ENCODE results near the gene DVL3.
"Not testable (repeated sequence)": the region's sequence is repeated elsewhere in the genome, so short reads cannot be mapped to it uniquely, and the experiment has no call there.

The DVL3 gene

DNA sequence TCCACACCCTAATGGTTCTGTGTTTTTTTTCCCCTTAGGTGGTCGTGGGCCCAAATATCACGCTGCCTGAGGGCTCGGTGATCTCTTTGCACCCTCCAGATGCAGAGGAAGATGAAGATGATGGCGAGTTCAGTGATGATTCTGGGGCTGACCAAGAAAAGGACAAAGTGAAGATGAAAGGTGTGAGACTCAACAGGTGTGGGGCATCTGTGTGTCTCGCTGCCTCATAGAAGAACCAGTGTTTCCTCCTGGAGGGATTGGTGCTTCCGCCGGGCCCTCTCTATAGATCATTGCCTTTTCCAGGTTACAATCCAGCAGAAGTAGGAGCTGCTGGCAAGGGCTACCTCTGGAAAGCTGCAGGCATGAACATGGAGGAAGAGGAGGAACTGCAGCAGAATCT, 13.0 kb upstream of the DVL3 start:
- Mint-ChIP-seq H3K4me3 (no peak overlapping the region), H3K9me3 (no peaks in the 10 kb centered on the region), H3K27me3 (no peaks in the 10 kb centered on the region), H3K4me1 (ENCODE audit: low read depth in 2 of 2) (peaks cover 6 to 7% of the 10 kb centered on the region in 2 donors), H3K36me3 (ENCODE audit: insufficient read depth) (peaks cover 53% of the 10 kb centered on the region), H3K27ac (peak overlapping the region; percentile 17 to 70)
- ATAC-seq (replicated peaks) (no peak), DNase-seq (no peak)

DNA sequence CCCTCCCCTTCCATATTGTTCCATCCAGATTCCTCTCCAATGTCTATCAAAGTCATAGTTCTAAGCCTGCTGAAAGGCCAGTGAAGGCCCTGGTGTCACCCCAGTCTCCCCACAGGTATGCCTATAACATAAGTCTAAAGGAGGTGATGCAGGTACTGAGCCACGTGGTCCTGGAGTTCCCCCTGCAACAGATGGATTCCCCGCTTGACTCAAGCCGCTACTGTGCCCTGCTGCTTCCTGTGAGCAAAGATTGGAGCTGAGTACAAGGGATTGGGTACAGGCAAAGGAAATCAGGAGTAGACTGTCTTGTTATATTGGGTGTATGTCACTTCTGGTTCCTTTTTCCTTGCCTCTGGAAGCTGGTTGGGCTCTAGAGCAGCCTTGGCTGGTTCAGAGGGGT, 11.8 kb upstream of the DVL3 start:
- Mint-ChIP-seq H3K27me3 (no peaks in the 10 kb centered on the region), H3K9me3 (no peaks in the 10 kb centered on the region), H3K27ac (no peak overlapping the region), H3K4me1 (ENCODE audit: low read depth in 2 of 2) (peaks cover 4 to 6% of the 10 kb centered on the region in 2 donors), H3K4me3 (no peak overlapping the region), H3K36me3 (ENCODE audit: insufficient read depth) (peaks cover 42% of the 10 kb centered on the region)
- no peak for DNase-seq
- ATAC-seq (replicated peaks) = no peak

DNA sequence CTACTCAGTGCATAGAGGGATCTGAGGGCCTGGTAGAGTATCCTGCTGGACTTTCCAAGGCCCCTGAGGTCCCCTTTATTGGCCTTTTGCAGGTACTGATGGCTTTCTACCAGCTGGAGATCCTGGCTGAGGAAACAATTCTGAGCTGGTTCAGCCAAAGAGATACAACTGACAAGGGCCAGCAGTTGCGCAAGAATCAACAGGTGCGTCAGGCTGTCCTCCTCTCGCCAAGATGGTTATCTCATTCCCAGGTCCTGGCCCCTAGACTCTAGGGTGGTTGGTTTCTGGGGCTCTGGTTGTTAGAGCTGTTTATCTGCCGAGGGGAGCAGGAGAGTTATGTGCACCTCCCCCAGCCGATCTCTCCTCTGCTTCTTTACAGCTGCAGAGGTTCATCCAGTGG, 10.7 kb upstream of the DVL3 start:
- DNase-seq (no peak), ATAC-seq (replicated peaks) (no peak)
- no peaks in the 10 kb centered on the region for H3K27me3 Mint-ChIP-seq
- H3K36me3 Mint-ChIP-seq (ENCODE audit: insufficient read depth) = peaks cover 30% of the 10 kb centered on the region
- H3K9me3 Mint-ChIP-seq = no peaks in the 10 kb centered on the region
- H3K4me3 Mint-ChIP-seq = no peak overlapping the region
- H3K27ac Mint-ChIP-seq = peak overlapping the region in 1 of 2 donors; percentile 38
- H3K4me1 Mint-ChIP-seq (ENCODE audit: low read depth in 2 of 2) = peaks cover 4 to 6% of the 10 kb centered on the region in 2 donors

DNA sequence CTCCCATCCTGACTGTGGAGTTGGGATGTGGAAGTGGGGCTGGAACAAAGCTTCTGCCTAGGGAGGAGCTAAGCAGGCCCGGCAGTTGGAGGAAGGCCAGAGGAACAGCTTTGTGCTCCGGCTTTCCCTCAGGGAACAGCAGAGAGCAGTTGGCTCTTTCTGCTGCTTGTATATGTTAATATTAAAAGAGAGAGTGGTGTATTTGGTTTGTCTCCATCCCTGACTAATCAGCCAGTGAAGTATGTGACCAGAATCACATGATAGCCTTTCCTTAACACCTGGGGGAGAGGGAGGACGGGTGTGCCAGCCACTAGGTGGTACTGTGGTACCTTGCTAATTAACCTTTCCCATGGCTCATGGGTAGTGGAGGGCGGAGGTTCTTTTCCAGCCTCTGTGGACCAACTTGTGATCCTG, 10.1 kb upstream of the DVL3 start:
- DNase-seq = no peak
- H3K4me1 Mint-ChIP-seq (ENCODE audit: low read depth in 2 of 2) = peaks cover 4% of the 10 kb centered on the region in 2 donors

DNA sequence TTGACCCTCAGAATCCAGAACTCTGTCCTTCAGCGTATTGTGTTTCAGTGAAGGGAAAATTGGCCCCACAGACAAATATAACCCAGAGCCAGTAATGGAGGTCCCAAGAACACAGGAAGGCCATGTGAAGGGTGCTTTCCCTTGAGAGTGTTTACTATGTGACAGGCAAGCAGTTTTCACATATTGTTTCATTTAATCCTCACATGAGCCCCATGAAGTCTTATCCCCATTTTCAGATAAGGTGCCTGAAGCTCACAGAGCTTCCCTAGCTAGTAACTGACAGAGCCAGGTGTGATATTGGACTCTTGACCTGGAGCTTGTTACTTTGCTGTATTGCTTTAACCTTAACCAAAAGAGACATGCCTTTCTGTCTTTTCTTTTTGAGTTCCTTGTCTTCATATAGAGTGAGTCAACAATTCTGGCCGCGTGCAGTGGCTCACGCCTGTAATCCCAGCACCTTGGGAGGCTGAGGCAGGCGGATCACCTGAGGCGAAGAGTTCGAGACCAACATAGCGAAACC, 9.4 kb upstream of the DVL3 start:
- no peaks in the 10 kb centered on the region for H3K9me3 Mint-ChIP-seq
- H3K4me1 Mint-ChIP-seq (ENCODE audit: low read depth in 2 of 2) = no peaks in the 10 kb centered on the region
- no peak overlapping the region for H3K4me3 Mint-ChIP-seq
- no peaks in the 10 kb centered on the region for H3K27me3 Mint-ChIP-seq
- ATAC-seq (replicated peaks) = no peak
- no peak overlapping the region for H3K27ac Mint-ChIP-seq
- peaks cover 18% of the 10 kb centered on the region for H3K36me3 Mint-ChIP-seq (ENCODE audit: insufficient read depth)
- DNase-seq = no peak

More for the DNA sequence above, 10.1 kb upstream of the DVL3 start:
- Mint-ChIP-seq H3K9me3 (no peaks in the 10 kb centered on the region), H3K27me3 (no peaks in the 10 kb centered on the region), H3K36me3 (ENCODE audit: insufficient read depth) (peaks cover 24% of the 10 kb centered on the region), H3K27ac (peak overlapping the region in 1 of 2 donors; percentile 38), H3K4me3 (no peak overlapping the region)
- ATAC-seq (replicated peaks) = peak; percentile 56

DNA sequence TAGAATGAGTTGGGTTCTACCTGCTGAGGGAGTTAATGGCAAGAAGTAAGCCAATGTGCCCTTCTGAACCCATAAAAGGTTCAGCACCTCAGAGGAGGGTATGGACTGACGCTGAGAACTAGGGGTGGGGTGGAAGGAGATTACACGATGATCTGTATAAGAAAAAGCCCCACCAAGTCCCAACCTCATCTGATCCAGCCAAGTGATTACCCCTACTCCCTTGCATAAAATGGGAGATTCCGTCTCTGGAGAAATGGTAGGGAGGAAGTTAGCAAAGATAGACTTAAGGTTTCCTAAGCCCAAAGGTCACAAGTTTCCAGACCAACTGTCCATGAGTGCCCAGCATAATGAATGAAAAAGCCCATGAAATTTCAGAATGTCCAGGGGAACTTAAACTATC, 7.1 kb upstream of the DVL3 start:
- Mint-ChIP-seq H3K27me3 (no peaks in the 10 kb centered on the region), H3K9me3 (no peaks in the 10 kb centered on the region), H3K4me1 (ENCODE audit: low read depth in 2 of 2) (no peaks in the 10 kb centered on the region), H3K27ac (no peak overlapping the region), H3K4me3 (no peak overlapping the region), H3K36me3 (ENCODE audit: insufficient read depth) (peaks cover 4% of the 10 kb centered on the region)
- DNase-seq (no peak), ATAC-seq (replicated peaks) (no peak)

DNA sequence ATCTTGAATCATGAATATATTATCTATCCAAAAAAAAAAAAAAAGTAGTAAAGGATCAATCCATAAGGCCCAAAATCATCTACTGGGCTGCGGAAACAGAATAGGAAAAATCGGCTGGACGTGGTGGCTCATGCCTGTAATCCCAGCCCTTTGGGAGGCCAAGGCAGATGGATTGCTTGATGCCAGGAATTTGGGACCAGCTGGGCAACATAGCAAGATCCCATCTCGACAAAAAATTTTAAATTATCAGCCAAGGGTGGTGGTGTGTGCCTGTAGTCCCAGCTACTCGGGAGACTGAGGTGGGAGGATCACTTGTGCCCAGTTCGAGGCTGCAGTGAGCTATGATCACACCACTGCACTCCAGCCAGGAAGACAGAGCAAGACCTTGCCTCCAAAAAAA, 6.1 kb upstream of the DVL3 start:
- Mint-ChIP-seq H3K27ac (peak overlapping the region in 1 of 2 donors; percentile 56), H3K9me3 (no peaks in the 10 kb centered on the region), H3K4me3 (no peak overlapping the region), H3K4me1 (ENCODE audit: low read depth in 2 of 2) (peaks cover 0 to 5% of the 10 kb centered on the region in 2 donors), H3K36me3 (ENCODE audit: insufficient read depth) (peaks cover 6% of the 10 kb centered on the region), H3K27me3 (no peaks in the 10 kb centered on the region)
- DNase-seq = no peak
- ATAC-seq (replicated peaks) = no peak

DNA sequence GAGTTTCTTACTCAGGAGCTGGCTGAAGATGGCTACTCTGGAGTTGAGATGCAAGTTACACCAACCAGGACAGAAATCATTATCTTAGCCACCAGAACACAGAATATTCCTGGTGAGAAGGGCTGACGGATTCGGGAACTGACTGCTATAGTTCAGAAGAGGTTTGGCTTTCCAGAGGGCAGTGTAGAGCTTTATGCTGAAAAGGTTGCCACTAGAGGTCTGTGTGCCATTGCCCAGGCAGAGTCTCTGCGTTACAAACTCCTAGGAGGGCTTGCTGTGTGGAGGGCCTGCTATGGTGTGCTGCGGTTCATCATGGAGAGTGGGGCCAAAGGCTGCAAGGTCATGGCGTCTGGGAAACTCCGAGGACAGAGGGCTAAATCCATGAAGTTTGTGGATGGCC, 5.4 kb upstream of the DVL3 start:
- H3K27ac Mint-ChIP-seq; ATAC-seq (replicated peaks); H3K9me3 Mint-ChIP-seq; H3K27me3 Mint-ChIP-seq; H3K4me1 Mint-ChIP-seq (ENCODE audit: low read depth in 2 of 2); DNase-seq; H3K4me3 Mint-ChIP-seq; H3K36me3 Mint-ChIP-seq (ENCODE audit: insufficient read depth): not testable (repeated sequence)

DNA sequence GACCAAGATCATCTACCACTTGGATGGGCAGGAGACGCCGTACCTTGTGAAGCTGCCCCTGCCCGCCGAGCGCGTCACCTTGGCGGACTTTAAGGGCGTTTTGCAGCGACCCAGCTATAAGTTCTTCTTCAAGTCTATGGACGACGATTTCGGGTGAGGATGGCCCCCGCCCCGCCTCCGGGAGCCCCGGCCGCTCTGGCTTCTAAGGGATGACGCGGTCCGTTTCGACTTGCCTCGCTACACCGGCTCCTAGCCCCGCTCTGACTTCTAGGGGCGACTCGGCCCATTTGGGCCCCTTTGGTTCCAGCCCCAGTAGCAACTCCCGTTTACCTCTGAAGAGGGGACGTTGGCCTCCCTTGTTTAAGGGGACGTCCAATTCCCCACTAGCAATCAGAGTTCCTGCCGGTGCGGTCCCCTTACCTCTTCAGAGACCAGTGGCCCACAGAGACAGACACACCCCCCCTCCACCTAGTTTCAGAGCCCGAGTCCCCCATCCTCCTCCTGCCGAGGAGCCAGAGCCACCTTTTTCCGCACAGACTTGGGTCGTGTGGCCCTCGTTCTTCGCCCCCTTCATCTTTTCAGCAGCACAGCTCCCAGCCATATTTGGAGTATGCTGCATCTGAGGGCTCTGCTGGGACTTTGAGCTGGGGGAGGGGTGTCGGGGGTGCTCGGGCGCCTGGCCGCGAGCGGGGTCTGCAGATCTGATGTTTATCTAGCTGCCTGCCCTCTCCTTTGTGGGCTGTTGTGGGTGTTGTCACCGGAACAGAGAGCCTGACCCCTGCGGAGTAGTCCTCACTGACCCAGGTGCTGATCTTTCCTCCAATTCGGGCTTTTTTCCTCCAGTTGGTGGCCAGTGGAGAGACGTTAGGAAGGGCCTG, 706 bp downstream of the DVL3 start:
- no peaks in the 10 kb centered on the region for H3K9me3 Mint-ChIP-seq
- peak; percentile 62 for ATAC-seq (replicated peaks)
- H3K4me3 Mint-ChIP-seq = peak overlapping the region; percentile 93 to 97
- DNase-seq = peak; percentile 25 to 38 (median 27)
- H3K27ac Mint-ChIP-seq = peak overlapping the region; percentile 74 to 88
- H3K36me3 Mint-ChIP-seq (ENCODE audit: insufficient read depth) = peaks cover 8% of the 10 kb centered on the region
- H3K27me3 Mint-ChIP-seq = no peaks in the 10 kb centered on the region
- H3K4me1 Mint-ChIP-seq (ENCODE audit: low read depth in 2 of 2) = peaks cover 24 to 35% of the 10 kb centered on the region in 2 donors

DNA sequence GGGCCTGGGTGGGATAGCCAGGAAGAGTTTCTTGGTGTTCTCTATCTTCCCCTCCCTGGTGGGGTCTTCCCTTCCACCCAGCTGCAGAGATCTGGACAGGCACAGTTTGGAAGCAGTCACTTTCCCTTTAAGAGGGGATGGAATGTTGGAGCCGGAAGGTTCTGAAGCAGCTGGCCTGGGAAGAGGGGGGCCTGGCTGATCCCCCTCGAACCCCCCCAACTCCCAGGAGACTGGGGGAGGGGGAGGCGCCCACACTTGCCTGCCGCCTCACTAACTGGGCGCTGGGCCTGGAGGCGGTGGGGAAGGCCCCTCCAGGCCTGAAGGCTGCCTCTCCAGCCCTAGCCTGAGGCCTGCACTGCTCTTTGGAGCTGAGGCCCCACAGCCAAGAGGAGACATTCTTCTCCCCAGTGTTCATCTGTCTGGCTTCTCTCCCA, 1.4 kb downstream of the DVL3 start:
- no peaks in the 10 kb centered on the region for H3K27me3 Mint-ChIP-seq
- DNase-seq (no peak), ATAC-seq (replicated peaks) (no peak)
- peaks cover 27 to 38% of the 10 kb centered on the region in 2 donors for H3K4me1 Mint-ChIP-seq (ENCODE audit: low read depth in 2 of 2)
- peaks cover 8% of the 10 kb centered on the region for H3K36me3 Mint-ChIP-seq (ENCODE audit: insufficient read depth)
- no peaks in the 10 kb centered on the region for H3K9me3 Mint-ChIP-seq
- peak overlapping the region; percentile 30 to 88 for H3K27ac Mint-ChIP-seq
- peak overlapping the region; percentile 93 to 97 for H3K4me3 Mint-ChIP-seq

DNA sequence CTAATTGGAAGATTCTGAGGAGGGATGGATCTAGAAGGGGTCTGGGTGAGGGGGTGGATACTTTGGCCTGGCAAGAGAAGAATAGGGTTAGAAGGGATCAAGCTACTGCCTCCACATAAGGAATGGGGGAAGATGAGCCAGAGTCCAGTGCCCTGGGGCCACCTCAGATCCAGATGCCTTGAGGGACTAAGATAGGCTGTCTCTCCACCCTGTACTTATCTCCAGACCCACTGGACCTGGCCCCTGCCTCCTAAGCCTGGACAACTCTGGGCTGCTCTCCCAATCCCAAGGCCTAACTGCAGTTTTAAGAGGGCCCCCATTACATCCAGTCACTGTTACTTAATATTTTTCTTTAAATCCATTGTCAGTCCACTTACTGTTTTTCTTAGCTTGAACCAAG, 2.0 kb downstream of the DVL3 start:
- no peak for DNase-seq
- no peak for ATAC-seq (replicated peaks)
- Mint-ChIP-seq H3K27me3 (no peaks in the 10 kb centered on the region), H3K27ac (peak overlapping the region; percentile 30 to 88), H3K4me1 (ENCODE audit: low read depth in 2 of 2) (peaks cover 28 to 40% of the 10 kb centered on the region in 2 donors), H3K9me3 (no peaks in the 10 kb centered on the region), H3K36me3 (ENCODE audit: insufficient read depth) (peaks cover 10% of the 10 kb centered on the region), H3K4me3 (peak overlapping the region; percentile 93 to 97)

DNA sequence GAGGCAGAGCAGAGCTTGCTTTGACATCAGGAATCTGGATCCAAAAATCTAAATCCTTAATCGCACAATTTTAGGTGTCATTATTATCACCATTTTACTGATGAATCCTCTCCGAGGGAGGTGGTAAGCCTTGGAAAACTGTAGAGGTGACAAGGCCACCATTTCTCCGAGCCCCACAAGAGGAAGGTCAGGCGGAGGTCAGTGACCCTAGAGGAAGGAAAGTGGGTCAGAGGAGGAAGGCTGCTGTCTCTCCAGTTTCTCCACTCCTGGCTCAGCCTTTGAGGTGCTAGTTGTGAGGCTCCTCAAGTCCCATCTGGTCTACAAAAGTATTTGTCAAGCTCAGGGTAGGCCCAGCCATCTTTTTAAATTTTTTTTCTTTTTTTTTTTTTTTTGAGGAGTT, 3.2 kb downstream of the DVL3 start:
- Mint-ChIP-seq H3K4me3 (no peak overlapping the region), H3K36me3 (ENCODE audit: insufficient read depth) (peaks cover 13% of the 10 kb centered on the region), H3K4me1 (ENCODE audit: low read depth in 2 of 2) (peaks cover 28 to 46% of the 10 kb centered on the region in 2 donors), H3K9me3 (no peaks in the 10 kb centered on the region), H3K27ac (peak overlapping the region in 1 of 2 donors; percentile 30), H3K27me3 (no peaks in the 10 kb centered on the region)
- no peak for DNase-seq
- no peak for ATAC-seq (replicated peaks)

DNA sequence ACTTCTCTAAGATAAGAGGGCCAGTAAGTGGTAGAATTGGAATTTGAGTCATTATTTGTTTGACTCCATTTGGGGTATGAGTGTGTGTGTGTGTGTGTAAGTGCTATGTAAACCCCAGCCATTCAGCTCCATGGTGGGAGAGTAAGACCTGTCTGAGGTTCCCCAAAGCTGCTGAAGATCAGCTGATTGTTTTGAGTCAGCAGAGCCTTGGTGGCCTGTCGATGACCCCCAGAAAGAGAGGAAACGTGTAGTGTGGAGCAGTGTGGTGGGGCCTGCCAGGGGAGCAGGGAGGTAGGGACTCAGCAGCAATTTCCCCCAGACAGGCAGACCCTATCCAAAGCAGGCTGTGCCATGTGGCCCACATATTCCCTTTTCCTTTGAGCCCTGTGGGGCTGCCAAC, 5.3 kb downstream of the DVL3 start:
- Mint-ChIP-seq H3K9me3 (no peaks in the 10 kb centered on the region), H3K36me3 (ENCODE audit: insufficient read depth) (peaks cover 10% of the 10 kb centered on the region), H3K4me1 (ENCODE audit: low read depth in 2 of 2) (peaks cover 34 to 45% of the 10 kb centered on the region in 2 donors), H3K4me3 (no peak overlapping the region), H3K27ac (no peak overlapping the region), H3K27me3 (no peaks in the 10 kb centered on the region)
- ATAC-seq (replicated peaks) (no peak), DNase-seq (no peak)

DNA sequence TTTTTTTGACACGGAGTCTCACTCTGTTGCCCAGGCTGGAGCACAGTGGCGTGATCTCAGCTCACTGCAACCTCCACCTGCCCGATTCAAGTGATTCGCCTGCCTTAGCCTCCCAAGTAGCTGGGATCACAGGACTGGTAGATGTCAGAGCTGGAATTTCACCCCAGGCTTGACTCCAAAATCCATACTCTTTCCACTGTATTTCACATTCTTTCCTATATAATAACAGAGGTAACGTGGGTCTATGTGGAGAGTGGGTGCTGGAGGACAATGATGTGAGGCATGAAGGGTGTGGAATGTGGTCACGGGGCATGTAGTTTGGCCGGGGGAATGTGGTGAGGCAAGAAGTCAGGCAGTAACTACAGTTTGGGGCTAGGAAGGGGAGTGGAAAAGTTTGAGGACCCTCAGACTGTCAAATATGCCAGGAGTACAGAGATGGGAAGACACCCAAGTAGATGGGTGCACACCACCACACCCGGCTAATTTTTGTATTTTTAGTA, 7.4 kb downstream of the DVL3 start:
- Mint-ChIP-seq H3K36me3 (ENCODE audit: insufficient read depth) (peaks cover 13% of the 10 kb centered on the region), H3K4me1 (ENCODE audit: low read depth in 2 of 2) (peaks cover 20 to 28% of the 10 kb centered on the region in 2 donors)
- not testable (repeated sequence) for DNase-seq; H3K4me3 Mint-ChIP-seq; H3K27me3 Mint-ChIP-seq; ATAC-seq (replicated peaks); H3K27ac Mint-ChIP-seq; H3K9me3 Mint-ChIP-seq
